Panc1 (cell line): Measurements from ENCODE around the gene PTPRF. TPM values are rescaled to one million over a fixed set of nuclear protein-coding genes. Genes with fewer than 3 reads are reported as not detected.

Source experiments
- ATAC-seq: fragments of 200-7000 bp; cut with Tn5 transposase; 2 replicates; pipeline ENCODE4 v1.9.1; 2020; ENCODE audit warnings: mild to moderate bottlenecking, moderate library complexity
- BruUV-seq: library from RNA; stranded (reverse); fragments of 400-500 nt; replicated peaks from 2 replicates; lab custom pipeline; 2021; lab: Mats Ljungman, UMichigan
- CTCF ChIA-PET: fragments of 300-600 bp; sonication (Branson Sonifier 250); formaldehyde crosslinking; loops from one replicate; lab custom pipeline; 2022; ENCODE audit warnings: antibody characterized with exemption; lab: Charles Lee
- POLR2A ChIA-PET: fragments of 300-600 bp; sonication (Branson Sonifier 250); formaldehyde crosslinking; loops from one replicate; lab custom pipeline; 2022; ENCODE audit warnings: antibody characterized with exemption; lab: Charles Lee
- DNase-seq: peaks from one replicate; pipeline ENCODE4 v3.0.0-alpha.2; 2010; ENCODE audit warnings: low read depth, low spot score
- H3K27ac ChIP-seq: 2 replicates; pipeline ENCODE4 v1.5.1; 2011; ENCODE audit warnings: mild to moderate bottlenecking, low read length, inconsistent platforms
- H3K27me3 ChIP-seq: fragments of 200-500 bp; sonication (Bioruptor generic); 2 replicates; pipeline ENCODE4 v1.6.0; 2014; ENCODE audit warnings: low read length, inconsistent platforms; ENCODE audit not compliant: control insufficient read depth, insufficient read depth
- H3K36me3 ChIP-seq: fragments of 200-500 bp; sonication (Bioruptor generic); 2 replicates; pipeline ENCODE4 v1.5.1; 2014; ENCODE audit warnings: inconsistent platforms, mild to moderate bottlenecking, low read length, moderate library complexity; ENCODE audit not compliant: control insufficient read depth, insufficient read depth
- H3K4me1 ChIP-seq: 2 replicates; pipeline ENCODE4 v1.5.1; 2011; ENCODE audit warnings: inconsistent platforms, mild to moderate bottlenecking, low read length, moderate library complexity; ENCODE audit not compliant: control insufficient read depth, insufficient read depth
- H3K4me3 ChIP-seq, 2 experiments: 2 replicates each; pipeline ENCODE4 v1.5.1; 2011 to 2012; ENCODE audit warnings: low read depth in 2 of 2, low read length in 2 of 2, mild to moderate bottlenecking in 2 of 2, inconsistent platforms in 1 of 2, moderate library complexity in 1 of 2
- H3K9me3 ChIP-seq: fragments of 200-500 bp; sonication (Bioruptor generic); 2 replicates; pipeline ENCODE4 v1.5.1; 2014; ENCODE audit warnings: low read depth, mild to moderate bottlenecking, inconsistent platforms, low read length, moderate library complexity; ENCODE audit not compliant: control insufficient read depth, insufficient read depth
- CTCF ChIP-seq: fragments of 450-650 bp; IDR thresholded peaks from 2 replicates; pipeline ENCODE4 v1.5.1; 2017; ENCODE audit warnings: mild to moderate bottlenecking
- POLR2AphosphoS5 ChIP-seq: IDR thresholded peaks from 2 replicates; pipeline ENCODE4 v1.6.1; 2012; ENCODE audit warnings: mild to moderate bottlenecking, low read depth, low read length, moderate library complexity
- REST ChIP-seq, 2 experiments: IDR thresholded peaks; 2 replicates each; pipeline ENCODE4 v1.6.1; 2011 to 2012; ENCODE audit warnings: low read depth in 2 of 2, control low read depth in 1 of 2, low read length in 1 of 2, mild to moderate bottlenecking in 1 of 2, moderate library complexity in 1 of 2; ENCODE audit not compliant: insufficient read depth in 1 of 2
- SIN3A ChIP-seq: IDR thresholded peaks from 2 replicates; pipeline ENCODE4 v1.6.1; 2012; ENCODE audit warnings: low read depth, mild to moderate bottlenecking, low read length, moderate library complexity, borderline replicate concordance; ENCODE audit not compliant: insufficient read depth
- TCF7L2 ChIP-seq: IDR thresholded peaks from 2 replicates; pipeline ENCODE4 v1.6.1; 2011; ENCODE audit warnings: mild to moderate bottlenecking, low read depth, low read length, inconsistent platforms
- in situ Hi-C: cut with HindIII; loops from 2 replicates; pipeline ENCODE4 v1.10.0; 2016; ENCODE audit warnings: low sequenced_read_pairs, low pct_unique_long_range_greater_than_20kb
- intact Hi-C: fragments of 100-400 bp; cut with micrococcal nuclease; formaldehyde crosslinking; loops from one replicate; pipeline ENCODE4 v1.10.0; 2022; ENCODE audit not compliant: unreplicated experiment
- total RNA-seq: library from RNA; stranded (reverse); gene quantifications from one replicate; pipeline ENCODE4 v1.2.1, GENCODE V29; 2021; ENCODE audit not compliant: unreplicated experiment

The PTPRF gene
- total RNA-seq, 1 experiment from 2014 or later: 77.5 TPM

GRCh38 chr1:43619996-43620920 is 89.6 kb downstream of the PTPRF start:
- Histone ChIP-seq H3K27me3 (no peaks in the 10 kb centered on the region), H3K4me1 (no peaks in the 10 kb centered on the region), H3K9me3 (no peaks in the 10 kb centered on the region), H3K36me3 (no peaks in the 10 kb centered on the region), H3K27ac (no peak overlapping the region), H3K4me3 (no peak overlapping the region)
- intact Hi-C loops: no loop called here
- no TSS peak for BruUV-seq
- CTCF ChIA-PET: no interaction called here
- in situ Hi-C loops: no loop called here
- DNase-seq (no peak), ATAC-seq (no peak)
- POLR2A ChIA-PET: no interaction called here
- TF ChIP-seq CTCF: no peak
- TF ChIP-seq REST (IDR thresholded peaks at IDR 0.05; ENCODE audit: insufficient read depth in 1 of 2, low read depth in 2 of 2, low read length in 1 of 2): no peak
- no peak for TF ChIP-seq TCF7L2
- no peak for TF ChIP-seq POLR2AphosphoS5
- TF ChIP-seq SIN3A: no peak

- in situ Hi-C loops (no loop called here), intact Hi-C loops (no loop called here)
- DNase-seq (no peak), ATAC-seq (no peak)
- Histone ChIP-seq H3K4me1 (no peaks in the 10 kb centered on the region), H3K27me3 (no peaks in the 10 kb centered on the region), H3K4me3 (no peak overlapping the region), H3K36me3 (no peaks in the 10 kb centered on the region), H3K9me3 (no peaks in the 10 kb centered on the region), H3K27ac (no peak overlapping the region)
- POLR2A ChIA-PET: no interaction called here
- TF ChIP-seq REST (IDR thresholded peaks at IDR 0.05; ENCODE audit: insufficient read depth in 1 of 2, low read depth in 2 of 2, low read length in 1 of 2): no peak
- TF ChIP-seq CTCF: no peak
- TF ChIP-seq TCF7L2: no peak
- TF ChIP-seq POLR2AphosphoS5: no peak
- no peak for TF ChIP-seq SIN3A
- no TSS peak for BruUV-seq
- CTCF ChIA-PET: no interaction called here
Measured at GRCh38 chr1:43620956-43621355, 90.3 kb downstream of the PTPRF start.
